OCI-LY1 (cell line): ENCODE data around the gene CELF2.
"Not testable (repeated sequence)": the region's sequence is repeated elsewhere in the genome, so short reads cannot be mapped to it uniquely, and the experiment has no call there.

Source experiments
- CTCF ChIP-seq: fragments of 200-600 bp; sonication (generic), shearing (Covaris generic); IDR thresholded peaks from 2 replicates; pipeline ENCODE4 v1.5.1; 2017; ENCODE audit warnings: mild to moderate bottlenecking, antibody characterized with exemption, low read length, moderate library complexity, mixed read lengths
- EZH2 ChIP-seq: fragments of 200-600 bp; sonication (generic), shearing (Covaris generic); IDR thresholded peaks from 2 replicates; pipeline ENCODE4 v1.8.0; 2017; ENCODE audit warnings: borderline replicate concordance, mixed run types, mild to moderate bottlenecking, antibody characterized with exemption, low read length, moderate library complexity, mixed read lengths

- TF ChIP-seq CTCF, EZH2: not testable (repeated sequence)
These were observed 106.2 kb downstream of the CELF2 start for GRCh38 chr10:11123892-11124291.
